EH (cell line): ENCODE data around the gene LRRFIP1.
"Not testable (repeated sequence)": the region's sequence is repeated elsewhere in the genome, so short reads cannot be mapped to it uniquely, and the experiment has no call there.

Source experiments
- DNase-seq: peaks from one replicate; pipeline ENCODE4 v3.0.0-alpha.2; 2015; ENCODE audit warnings: low read depth

LRRFIP1 gene

DNA sequence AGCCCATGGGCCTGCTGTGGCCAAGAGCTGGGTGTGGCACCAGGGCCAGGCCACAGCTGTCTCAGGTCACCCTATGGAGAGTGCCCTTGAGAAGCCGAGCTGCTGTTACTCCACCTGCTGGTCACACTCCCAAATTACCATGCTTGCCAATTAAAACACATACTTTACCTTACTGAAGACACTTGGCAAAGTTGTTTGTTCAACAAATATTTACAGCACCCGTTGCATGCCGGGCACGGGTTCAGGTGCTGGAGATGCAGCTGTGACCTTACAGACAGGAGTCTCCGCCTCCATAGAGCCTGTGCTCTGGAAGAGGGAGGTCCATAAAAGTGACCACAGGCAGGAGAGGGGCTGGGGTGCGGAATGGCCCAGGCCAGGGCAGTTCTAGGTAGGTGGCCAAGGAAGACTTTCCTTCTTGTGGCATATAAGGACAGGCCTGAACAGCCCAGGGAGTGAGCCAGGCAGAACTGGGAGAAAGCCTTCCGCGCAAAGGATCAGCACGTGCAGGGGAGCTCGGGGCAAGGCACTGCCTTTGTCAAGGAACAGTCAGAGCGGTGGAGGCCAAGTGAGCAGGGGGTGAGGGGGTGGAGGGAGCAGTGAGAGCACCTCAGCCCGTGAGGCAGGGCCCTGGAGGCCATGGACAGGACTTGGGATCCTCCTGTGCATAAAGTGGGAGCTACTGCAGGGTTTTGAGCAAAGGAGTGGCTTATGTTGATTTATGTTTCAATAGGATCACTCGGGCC is 147.6 kb downstream of the LRRFIP1 start:
- peak; percentile 62 for DNase-seq

DNA sequence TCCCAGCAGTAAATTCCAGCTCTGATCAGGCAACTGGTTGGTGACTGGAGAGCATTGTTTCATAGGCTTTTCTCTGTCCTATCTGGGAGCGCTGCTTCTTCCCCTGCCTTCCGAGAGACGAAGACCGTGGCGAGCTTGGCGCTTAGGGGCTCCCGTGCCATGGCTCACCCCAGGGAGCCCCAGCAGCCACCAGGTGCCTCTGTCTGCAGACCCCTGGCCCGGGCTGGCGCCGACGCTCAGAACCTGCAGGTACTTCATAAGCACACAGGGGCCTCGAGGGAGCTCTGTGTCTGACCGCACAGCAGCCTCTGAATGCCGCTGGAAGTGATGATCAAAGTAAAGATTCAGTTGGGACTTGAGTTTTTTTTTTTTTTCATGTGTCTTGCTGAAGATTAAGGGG is 152.1 kb downstream of the LRRFIP1 start:
- DNase-seq = no peak

DNA sequence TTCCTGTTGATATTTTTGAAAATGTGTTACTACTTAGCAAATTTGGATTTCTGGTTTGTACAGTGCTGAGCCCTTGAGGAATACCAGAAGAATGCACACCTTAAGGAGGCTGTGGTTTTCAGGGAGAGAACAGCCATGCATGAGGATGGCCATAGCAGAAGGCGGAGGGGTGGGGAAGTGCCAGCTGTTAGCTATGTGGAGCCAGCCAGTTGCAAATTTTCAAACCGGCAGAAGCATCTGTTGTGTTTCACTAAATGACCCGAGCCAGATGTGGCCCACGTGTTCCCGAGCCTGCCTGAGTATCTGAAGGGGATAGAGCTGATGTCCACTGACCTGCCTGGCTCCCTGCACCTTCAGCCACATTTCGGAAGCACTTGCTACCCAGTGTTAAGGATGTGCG is 154.8 kb downstream of the LRRFIP1 start:
- no peak for DNase-seq

GRCh38 chr2:237783678-237784077 is 156.3 kb downstream of the LRRFIP1 start:
- not testable (repeated sequence) for DNase-seq

GRCh38 chr2:237786936-237787335 is 159.5 kb downstream of the LRRFIP1 start:
- no peak for DNase-seq

DNA sequence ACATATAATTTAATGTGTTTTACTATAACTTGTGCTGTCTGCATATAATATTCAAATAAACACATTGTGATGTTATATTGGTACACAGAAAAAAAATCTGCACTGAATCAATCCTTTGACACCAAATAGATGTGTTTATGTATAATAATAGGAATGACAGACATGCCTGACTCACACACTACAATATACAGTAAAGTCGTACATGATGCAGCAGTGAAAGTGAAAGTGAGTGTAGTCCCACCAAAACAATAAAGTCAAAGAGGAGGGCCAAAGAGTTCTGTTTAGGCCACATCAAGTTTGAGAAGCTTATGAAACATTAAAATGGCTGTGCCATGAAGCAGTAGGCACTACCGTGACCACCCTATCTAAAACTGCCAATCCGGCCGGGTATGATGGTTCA is 163.0 kb downstream of the LRRFIP1 start:
- DNase-seq = peak; percentile 62

- DNase-seq = peak; percentile 33
Measured at GRCh38 chr2:237791977-237792727, 164.8 kb downstream of the LRRFIP1 start.

DNA sequence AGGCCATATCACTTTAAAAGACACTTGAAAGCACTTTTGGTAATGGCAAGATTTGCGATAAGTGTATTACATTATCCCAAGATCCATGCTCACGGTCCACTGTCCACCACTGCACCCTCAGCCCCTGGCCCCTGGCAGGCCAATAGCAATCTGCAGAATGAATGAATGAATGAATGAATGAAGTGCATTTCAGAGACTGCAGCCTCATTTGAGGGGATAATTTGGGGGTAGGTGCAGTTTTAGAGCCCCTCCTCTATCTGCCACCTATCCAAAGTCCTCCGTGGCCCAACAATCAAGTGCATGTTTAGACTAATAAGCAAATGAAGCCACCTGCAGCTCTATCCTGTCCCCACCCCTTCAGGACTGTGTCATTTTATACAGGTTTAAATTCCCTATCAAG is 169.9 kb downstream of the LRRFIP1 start:
- DNase-seq = no peak

GRCh38 chr2:237798236-237799059 is 171.1 kb downstream of the LRRFIP1 start, which contains the start of gene RBM44:
TSS of gene RBM44 (plus strand) at chr2:237798779. CDS start at chr2:237813610, 14,831 bp downstream.
- DNase-seq = no peak

- DNase-seq = no peak
Measured at GRCh38 chr2:237799060-237799428, 171.7 kb downstream of the LRRFIP1 start.

- no peak for DNase-seq
Measured at GRCh38 chr2:237801466-237801865, 174.1 kb downstream of the LRRFIP1 start.

GRCh38 chr2:237806334-237806733 is 178.9 kb downstream of the LRRFIP1 start:
- peak; percentile 49 for DNase-seq

- DNase-seq = no peak
Measured at GRCh38 chr2:237815637-237816036, 188.2 kb downstream of the LRRFIP1 start.

- no peak for DNase-seq
Measured at GRCh38 chr2:237816531-237816930, 189.1 kb downstream of the LRRFIP1 start.

DNA sequence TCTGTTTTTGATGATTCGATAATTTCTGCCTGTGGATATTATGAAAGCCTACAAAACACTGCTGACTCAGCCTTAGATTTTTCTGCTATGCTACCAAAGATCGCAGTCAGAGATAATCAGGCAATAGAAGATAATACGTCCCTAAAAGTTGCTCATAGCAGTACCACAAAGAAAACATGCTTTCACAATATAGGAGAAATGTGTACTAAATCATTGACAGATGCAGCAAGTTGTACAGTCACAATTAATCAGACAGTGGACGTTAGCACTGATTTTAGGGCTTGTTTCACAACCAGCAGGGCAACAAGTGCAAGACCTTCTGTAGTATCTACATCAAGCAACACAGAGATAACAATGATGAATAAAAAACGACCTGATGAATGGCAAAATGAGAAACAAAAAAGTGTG is 190.7 kb downstream of the LRRFIP1 start:
- peak; percentile 86 for DNase-seq

- peak; percentile 5 for DNase-seq
Measured at GRCh38 chr2:237819231-237819630, 191.8 kb downstream of the LRRFIP1 start.

GRCh38 chr2:237820421-237820820 is 193.0 kb downstream of the LRRFIP1 start:
- DNase-seq = no peak

- no peak for DNase-seq
Measured at GRCh38 chr2:237823544-237823943, 196.2 kb downstream of the LRRFIP1 start.

GRCh38 chr2:237824085-237824484 is 196.7 kb downstream of the LRRFIP1 start:
- no peak for DNase-seq

GRCh38 chr2:237827421-237827987 is 200.1 kb downstream of the LRRFIP1 start:
- DNase-seq = no peak
